HG02943 (cell line): ENCODE measurements around the gene CYREN.

ENCODE experiments used
- ATAC-seq: cut with Tn5 transposase; IDR thresholded peaks from one replicate; pipeline ENCODE4 v1.9.1; 2021; ENCODE audit warnings: mild to moderate bottlenecking, low read depth, moderate library complexity; ENCODE audit not compliant: unreplicated experiment

CYREN gene

GRCh38 chr7:135197906-135198655, 27.6 kb upstream of the CYREN start:
- no peak for ATAC-seq

GRCh38 chr7:135197343-135197742, 26.8 kb upstream of the CYREN start:
- ATAC-seq: no peak

DNA sequence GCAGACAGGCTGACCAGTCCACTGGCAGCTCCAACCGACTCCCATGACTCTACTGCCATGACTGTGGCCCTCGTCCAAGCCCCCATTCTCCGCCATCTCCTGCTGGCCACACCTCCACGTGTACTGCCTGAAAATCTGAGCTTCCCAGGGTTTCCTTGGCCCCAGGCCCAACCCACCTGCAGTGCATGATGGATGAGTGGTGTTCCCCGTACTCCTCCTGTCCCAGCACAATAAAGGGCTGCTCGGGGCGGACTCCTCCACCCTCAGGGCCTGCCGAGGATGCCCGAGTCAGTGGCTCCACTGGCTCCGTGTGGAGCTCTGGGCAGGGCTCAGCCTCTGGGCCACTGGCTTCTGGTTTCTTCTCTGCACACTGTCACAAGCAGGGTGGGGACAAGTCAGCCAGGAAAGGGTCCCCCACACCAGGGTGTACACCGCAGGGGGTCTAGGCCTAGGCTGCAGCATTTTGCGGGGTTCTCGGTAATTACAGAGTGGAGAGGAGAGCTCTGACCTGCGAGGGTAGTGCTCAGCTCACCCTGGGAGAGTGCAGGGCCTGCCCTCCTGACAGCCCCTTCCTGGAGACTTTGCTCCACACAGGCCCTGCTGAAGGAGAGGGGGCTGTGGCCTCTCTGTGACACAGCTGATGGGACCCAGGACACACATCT, 25.6 kb upstream of the CYREN start:
- ATAC-seq: no peak

DNA sequence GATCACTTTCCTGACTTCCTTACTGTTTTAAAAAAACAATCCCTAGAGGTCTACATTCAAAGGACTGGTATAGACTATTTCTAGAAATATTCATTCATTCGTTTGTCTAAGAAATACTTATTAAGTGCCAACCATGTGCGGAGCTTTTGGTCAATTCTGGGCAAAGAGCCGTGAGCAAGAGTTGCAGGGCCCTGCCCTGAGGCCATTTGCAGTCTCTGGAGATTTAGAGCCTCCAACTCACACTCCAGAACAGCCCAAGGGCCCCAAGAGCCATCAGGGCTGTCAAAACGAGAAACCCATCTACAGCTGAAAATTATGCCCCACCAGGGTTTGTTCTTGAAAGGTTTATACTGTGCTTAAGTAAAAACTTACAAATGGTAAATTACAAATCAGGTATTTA, 24.6 kb upstream of the CYREN start:
- no peak for ATAC-seq

DNA sequence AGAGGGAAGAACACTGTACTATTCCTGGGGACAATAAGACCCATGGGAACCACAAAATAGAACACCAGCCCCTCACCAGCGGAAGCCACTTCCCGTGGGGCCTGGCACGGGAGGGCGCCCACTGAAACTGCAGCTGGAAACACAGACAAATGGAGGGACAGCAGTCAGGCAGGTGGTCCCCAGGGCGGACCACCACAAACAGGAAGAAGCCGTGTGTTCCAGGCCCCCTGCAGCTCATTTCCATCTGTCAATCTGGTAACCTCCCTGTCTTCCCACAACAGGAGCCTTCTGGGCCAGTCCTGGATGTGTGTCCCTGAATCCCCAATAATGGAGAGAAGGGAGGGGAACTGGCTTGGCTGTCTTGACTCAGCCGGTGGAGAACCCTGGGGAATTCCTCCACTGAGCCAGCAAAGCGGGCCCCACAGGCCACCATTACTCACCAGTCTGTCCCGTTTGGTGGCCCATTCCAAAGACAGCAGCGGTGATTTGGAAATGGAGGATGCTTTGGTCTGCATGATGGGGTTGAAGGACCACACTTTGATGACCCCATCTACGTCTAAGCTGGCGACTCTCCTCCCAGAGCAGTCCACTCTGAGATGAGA, 24.1 kb upstream of the CYREN start:
- ATAC-seq: no peak

- ATAC-seq: no peak
Observed at GRCh38 chr7:135193615-135194081, 23.1 kb upstream of the CYREN start.

DNA sequence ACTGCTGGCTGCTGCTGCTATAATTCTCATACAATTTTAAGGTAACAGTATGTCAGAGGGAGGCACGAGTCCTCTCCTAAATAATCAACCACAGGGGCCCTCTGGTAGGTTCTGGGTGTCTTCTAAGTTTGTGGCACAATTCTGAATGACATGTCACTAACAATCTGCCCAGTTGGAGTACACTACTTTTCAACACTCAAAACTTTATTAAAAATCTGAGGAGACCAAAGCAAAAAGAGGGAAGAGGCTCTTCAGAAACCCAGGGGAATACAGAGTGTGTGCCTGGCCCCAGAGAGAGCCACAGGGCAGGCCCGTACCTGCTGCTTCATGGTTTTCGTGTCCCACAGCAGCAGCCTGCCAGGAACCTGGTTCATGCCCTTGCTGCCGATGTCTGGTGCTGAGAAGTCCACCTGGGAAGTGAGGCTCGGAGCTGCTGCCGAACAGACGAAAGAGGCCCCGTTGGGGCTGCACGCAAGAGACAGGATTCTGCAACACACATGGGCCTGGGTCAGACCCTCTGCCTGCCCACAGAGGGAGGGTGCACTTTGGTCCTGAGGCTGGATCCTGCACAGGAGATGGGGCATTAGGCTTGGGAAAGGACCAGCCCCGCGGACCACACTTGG, 22.5 kb upstream of the CYREN start:
- ATAC-seq: no peak

GRCh38 chr7:135190703-135191102, 20.2 kb upstream of the CYREN start:
- no peak for ATAC-seq

DNA sequence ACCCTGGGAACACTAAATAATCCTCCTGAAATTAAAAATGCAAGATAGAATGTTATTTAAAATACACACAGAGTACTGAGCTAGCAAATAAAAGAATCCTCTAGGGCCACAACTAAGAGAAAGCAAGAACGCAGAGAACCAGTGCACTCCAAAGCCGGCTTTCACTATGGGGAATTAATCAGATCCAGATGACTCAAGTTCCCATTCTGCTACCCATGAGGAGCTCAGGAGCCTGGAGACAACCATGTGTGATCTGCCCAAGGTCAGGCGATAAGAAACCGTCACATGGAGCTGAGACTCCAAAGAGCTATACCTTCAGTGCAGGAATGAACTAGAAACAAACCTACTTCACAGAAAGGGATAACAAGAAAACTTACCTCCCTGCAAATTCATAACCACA, 19.5 kb upstream of the CYREN start:
- ATAC-seq: no peak

DNA sequence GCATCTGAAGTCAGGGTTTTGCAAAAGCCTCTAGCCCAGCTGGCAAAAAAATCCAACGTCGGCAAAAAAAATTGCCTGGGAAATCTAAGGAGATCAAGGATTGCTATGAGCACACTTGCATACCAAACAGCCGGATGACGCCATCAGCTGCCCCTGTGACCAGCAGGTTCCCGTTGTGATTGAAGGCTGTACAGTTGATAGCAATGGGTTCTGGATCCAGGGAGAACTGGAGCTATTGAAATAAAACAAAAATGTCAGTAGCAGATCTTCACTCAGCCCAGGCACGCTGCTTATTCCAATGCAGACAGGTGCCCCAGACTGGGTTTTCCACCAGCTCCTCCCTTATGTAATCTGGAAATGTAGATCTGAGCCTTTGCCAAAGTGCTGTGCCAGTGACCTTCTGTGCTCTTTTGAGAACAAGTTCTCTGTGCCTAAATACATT, 18.7 kb upstream of the CYREN start:
- ATAC-seq: no peak

DNA sequence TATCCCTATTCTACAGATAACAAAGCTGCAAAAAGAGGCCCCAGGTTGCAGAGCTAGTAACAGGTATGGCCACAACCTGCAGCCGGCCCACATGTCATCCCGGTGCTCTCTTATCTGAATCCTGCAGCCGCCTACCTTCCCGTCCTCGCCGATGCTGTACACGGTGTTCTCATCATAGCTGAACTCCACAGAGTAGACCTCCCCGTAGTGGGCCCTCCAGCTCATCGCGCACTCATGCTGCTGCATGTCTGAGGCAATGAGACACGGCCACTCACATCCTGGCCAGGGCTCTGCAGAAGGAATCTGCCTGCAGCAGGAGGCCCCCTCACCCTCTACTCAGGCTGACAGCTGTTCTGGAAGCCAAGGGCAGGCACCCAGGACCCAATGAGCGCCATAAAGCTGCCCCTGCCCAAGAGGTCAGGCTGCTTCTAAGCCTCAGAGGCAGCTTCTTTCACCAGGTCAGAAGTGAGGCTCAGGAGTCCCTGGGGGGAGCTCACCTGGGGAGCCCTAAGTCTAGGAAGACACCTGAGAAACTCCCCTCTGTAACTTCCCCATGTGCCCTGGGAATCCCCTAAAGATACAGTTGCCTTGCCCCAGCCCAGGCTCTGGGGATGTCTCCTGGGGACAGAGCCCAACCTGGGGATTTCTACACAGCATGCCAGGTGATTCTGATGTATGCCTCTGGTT, 17.9 kb upstream of the CYREN start:
- ATAC-seq: no peak

- ATAC-seq: no peak
Observed at GRCh38 chr7:135186841-135187253, 16.3 kb upstream of the CYREN start.

DNA sequence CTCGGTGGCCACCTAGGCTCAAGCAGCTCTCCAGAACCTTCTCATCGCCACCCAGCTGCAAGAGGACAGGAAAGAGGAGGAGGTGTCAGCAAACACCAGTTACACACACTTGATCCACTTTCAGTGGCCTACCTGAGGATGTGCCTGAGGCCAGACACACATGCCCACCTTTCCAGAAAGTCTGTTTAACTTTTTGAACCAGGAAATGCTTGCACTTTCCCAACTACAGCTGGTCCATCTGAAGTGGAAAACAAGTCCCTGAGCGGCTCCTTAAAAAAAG, 15.7 kb upstream of the CYREN start:
- ATAC-seq: no peak

DNA sequence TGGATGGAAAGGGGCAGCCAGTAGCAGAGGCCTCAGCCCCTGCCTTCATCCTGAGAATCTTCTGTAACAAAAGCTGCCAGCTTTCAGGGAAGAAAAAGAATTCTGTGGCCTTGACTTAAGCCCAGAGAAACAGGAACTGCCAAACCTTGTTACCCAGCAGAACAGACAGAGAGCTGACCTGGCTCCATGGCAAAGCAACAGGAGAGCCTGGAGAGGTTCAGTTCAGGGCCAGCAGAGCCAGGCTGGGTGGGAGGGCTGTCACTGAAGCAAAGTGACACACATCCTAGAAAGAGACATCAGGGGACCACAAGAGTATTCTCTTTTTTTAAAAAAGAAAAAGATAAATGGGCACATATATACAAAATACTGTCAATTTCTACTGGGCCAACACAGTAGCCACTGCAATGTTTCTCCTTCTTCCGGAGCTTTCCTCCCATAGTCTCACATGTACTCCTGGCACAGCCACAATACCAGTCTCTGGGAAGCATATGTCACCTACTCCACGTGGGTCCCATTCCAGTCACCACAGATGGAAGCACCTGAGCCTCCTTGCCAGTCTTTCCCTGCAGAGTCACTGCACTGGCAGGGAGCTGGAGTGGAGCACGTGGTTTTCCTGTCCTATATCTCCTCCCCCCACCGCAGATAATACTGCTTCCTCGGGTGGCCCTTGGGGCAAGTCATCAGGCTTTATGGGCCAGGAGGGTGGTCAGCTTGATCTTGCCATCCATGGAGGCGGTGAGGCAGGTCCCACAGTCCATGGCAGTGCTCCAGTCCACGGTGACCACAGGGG, 15.2 kb upstream of the CYREN start:
- ATAC-seq: no peak

DNA sequence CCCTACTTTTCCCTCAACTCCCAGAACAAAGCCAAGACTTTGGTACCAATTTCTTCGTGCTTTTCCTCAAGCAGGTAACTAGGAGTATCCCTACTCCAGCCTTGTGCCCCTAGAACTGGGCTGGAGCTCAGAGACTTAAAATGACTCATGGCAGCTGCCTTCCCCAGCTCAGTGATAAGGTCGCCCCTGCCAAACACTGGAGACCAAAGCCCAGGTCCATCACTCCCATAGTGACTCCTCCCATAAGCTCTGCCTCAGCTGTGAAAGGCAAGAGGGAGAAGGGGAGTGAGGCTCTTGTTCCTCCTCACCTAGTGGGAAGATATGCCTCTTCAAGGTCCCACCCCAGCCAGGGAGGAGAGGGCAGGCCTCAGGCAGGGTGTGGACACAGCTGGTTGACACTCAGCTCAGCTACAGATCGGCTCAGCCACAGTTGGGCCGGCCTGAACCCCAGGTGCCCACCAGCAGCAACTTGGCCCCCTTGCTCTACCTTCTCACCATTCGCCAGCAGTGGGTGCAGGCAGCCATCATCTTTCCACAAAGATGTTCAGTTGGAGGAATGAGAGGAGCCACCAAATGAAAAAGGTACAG, 13.8 kb upstream of the CYREN start:
- no peak for ATAC-seq

DNA sequence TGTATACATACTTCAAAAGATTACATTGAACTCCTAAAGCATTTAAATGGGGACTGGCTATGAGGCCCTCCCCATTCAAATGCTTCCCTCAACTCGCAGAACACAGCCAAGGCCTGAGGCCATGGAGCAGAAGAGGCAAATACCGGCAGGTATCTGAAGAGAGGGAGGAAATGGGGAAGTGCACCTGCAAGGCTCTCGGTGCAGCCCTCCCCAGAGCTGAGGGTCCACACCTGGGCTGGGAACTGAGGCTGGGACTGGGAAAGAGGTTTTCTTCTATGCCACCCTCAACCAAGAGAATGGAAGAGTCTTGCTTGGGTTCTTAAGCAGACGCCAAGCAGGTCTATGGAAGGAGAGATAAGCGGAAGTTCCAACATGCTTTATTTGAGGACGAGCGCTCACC, 13.0 kb upstream of the CYREN start:
- no peak for ATAC-seq

DNA sequence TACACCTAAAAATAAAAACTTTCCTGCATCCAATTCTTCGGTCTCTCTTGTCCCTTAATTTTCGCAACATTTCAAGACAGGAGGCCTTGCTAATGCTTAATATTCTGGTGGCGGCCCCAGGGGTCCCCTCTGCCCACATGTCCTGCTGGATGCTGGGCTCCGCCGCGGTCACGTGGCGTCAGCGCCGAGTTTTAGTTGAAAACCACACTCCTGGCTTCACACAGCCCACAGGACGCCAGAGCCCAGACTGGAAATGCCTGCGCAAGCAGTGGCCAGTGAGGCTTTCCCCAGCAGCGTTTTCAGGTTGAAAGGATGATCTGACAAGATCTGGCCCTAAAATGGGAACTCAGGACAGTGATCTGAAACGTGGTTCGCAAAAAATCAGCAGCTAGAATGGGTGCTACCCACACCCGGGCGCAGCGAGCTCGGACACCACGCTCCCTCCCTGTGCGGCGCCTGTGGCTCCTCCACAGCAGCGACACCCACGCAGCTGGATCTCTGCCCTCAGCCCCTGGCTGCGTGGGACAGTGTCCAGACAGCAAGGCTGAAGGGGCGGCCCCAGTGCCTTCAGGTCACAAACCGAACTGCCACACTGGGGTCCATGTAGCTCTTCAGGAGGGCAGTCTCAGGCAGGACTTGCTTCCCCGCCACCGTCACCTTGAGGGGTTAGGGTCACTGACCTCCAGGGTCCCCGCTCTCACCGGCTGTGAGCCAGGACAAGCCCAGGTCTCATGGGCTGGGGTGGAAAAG, 11.6 kb upstream of the CYREN start:
- no peak for ATAC-seq

DNA sequence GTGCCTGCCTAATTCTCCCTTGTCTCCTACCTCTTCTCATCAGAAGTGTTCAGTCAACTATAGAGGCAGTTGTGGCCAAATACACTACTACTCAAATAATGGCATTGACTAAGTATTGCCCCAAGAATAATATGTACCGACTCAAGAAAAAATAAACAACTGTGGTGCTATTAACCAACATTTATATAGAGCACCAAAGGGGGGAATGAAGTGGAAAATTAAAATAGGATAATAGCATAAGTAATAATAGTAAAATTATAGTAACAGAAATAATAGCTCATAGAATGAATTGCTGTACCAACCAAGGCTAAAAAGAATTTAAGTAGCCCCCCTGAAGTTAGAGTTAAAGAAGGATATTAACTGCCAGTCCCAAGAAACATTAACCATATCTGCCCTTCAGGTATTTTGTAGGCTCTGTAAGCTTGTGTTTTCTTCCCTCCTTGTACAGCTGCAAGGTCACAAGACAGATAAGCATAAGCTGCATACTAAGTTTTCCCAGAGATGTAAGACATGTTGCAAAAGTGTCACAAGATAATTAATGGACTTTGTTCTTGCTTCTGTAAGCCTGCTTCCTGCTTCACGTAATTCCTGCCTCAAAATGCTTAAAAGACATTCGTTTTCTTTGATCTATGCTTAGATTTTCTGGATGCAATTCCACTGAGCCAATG, 10.9 kb upstream of the CYREN start:
- no peak for ATAC-seq

DNA sequence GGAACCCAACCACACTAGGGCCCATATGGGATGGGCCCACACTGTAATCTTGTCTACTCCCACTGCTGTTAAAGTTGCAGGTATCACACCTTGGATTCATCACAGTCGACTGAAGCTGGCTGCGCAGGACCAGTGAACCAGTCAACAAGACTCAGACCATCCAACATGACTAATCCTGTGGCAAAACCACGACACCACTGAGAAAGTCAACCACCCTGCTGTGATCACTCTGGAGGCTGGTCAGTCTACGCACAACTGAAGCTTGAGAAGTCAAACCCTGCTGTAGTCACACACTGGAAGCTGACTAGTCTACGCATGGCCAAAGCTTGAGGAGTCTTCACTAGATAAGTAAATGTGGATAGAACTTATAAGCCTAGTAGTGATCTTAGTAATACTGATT, 9.6 kb upstream of the CYREN start:
- no peak for ATAC-seq
